Parathyroid adenoma (tissue), 2 donors: ENCODE results near the gene OTULIN.

Experiments
- H2AFZ ChIP-seq: fragments of 300-600 bp; sonication (generic); one replicate; pipeline ENCODE4 v1.7.0; 2017; ENCODE audit warnings: antibody characterized with exemption, mild to moderate bottlenecking
- H3K27ac ChIP-seq: fragments of 300-600 bp; sonication (generic); one replicate; pipeline ENCODE4 v1.7.0; 2017
- H3K27me3 ChIP-seq: fragments of 300-600 bp; sonication (generic); one replicate; pipeline ENCODE4 v1.7.0; 2017; ENCODE audit warnings: low read length; ENCODE audit not compliant: control insufficient read depth, insufficient read depth
- H3K36me3 ChIP-seq: fragments of 300-600 bp; sonication (generic); one replicate; pipeline ENCODE4 v1.7.0; 2017; ENCODE audit warnings: low read length; ENCODE audit not compliant: control insufficient read depth, insufficient read depth
- H3K4me1 ChIP-seq: fragments of 300-600 bp; sonication (generic); one replicate; pipeline ENCODE4 v1.7.0; 2017; ENCODE audit warnings: control low read depth
- H3K4me2 ChIP-seq: fragments of 300-600 bp; sonication (generic); one replicate; pipeline ENCODE4 v1.7.0; 2017; ENCODE audit warnings: low read length
- H3K4me3 ChIP-seq: fragments of 300-600 bp; sonication (generic); one replicate; pipeline ENCODE4 v1.7.0; 2017; ENCODE audit warnings: low read depth, low read length
- H3K79me2 ChIP-seq: fragments of 300-600 bp; sonication (generic); one replicate; pipeline ENCODE4 v1.7.0; 2017; ENCODE audit warnings: control low read depth
- H3K9ac ChIP-seq: fragments of 300-600 bp; sonication (generic); one replicate; pipeline ENCODE4 v1.7.0; 2017; ENCODE audit warnings: mild to moderate bottlenecking
- H3K9me3 ChIP-seq: fragments of 300-600 bp; sonication (generic); one replicate; pipeline ENCODE4 v1.7.0; 2017; ENCODE audit warnings: low read length; ENCODE audit not compliant: control insufficient read depth
- TF ChIP-seq, protein P1 (sequence below): fragments of 300-600 bp; sonication (generic); IDR thresholded peaks from one replicate; pipeline ENCODE4 v1.7.0; 2017; ENCODE audit warnings: antibody characterized with exemption, mild to moderate bottlenecking
- donor health status: primary hyperparathyroidism.

Gene OTULIN

DNA sequence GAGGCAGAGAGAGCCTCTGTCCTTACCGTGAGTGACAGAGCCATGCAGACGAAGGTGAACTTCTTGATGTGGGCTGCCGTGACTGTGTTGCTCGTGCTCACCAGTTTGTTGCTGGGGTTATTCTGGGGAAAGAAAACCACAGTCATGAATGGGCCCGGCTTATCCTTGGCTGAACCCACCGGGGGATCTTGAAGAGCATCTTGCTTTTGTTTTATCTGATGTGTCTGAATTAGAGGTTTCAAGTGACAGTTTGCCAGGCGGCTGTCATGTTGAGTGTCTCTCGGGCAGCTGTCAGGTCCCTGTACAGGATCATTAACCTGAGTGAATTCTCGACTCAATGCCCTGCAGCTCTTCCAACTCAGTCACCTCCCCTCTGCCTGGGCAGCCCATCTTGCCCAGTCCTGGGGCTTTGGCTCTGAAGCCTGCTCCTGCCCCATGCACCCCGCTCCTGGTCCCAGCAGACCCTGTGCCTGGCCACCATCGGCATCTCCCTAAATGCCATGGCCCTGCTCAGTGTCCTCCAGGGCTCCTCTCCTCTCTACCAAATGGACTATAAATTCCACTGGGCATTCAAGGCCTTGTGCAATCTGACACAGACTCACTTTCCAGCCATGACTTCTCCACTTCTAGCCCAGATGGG is 77.4 kb downstream of the OTULIN start:
- no peak overlapping the region for H3K4me2 ChIP-seq
- H3K4me3 ChIP-seq, result no peak overlapping the region
- no peaks in the 10 kb centered on the region for H3K9me3 ChIP-seq
- H3K27me3 ChIP-seq, result no peaks in the 10 kb centered on the region
- no peak overlapping the region for H3K27ac ChIP-seq
- no peak overlapping the region for H3K9ac ChIP-seq
- H3K79me2 ChIP-seq, result no peaks in the 10 kb centered on the region
- peaks cover 3% of the 10 kb centered on the region for H3K4me1 ChIP-seq
- no peaks in the 10 kb centered on the region for H3K36me3 ChIP-seq
- TF ChIP-seq, protein P1, sequence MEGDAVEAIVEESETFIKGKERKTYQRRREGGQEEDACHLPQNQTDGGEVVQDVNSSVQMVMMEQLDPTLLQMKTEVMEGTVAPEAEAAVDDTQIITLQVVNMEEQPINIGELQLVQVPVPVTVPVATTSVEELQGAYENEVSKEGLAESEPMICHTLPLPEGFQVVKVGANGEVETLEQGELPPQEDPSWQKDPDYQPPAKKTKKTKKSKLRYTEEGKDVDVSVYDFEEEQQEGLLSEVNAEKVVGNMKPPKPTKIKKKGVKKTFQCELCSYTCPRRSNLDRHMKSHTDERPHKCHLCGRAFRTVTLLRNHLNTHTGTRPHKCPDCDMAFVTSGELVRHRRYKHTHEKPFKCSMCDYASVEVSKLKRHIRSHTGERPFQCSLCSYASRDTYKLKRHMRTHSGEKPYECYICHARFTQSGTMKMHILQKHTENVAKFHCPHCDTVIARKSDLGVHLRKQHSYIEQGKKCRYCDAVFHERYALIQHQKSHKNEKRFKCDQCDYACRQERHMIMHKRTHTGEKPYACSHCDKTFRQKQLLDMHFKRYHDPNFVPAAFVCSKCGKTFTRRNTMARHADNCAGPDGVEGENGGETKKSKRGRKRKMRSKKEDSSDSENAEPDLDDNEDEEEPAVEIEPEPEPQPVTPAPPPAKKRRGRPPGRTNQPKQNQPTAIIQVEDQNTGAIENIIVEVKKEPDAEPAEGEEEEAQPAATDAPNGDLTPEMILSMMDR, result no peak
- H2AFZ ChIP-seq, result no peak overlapping the region

DNA sequence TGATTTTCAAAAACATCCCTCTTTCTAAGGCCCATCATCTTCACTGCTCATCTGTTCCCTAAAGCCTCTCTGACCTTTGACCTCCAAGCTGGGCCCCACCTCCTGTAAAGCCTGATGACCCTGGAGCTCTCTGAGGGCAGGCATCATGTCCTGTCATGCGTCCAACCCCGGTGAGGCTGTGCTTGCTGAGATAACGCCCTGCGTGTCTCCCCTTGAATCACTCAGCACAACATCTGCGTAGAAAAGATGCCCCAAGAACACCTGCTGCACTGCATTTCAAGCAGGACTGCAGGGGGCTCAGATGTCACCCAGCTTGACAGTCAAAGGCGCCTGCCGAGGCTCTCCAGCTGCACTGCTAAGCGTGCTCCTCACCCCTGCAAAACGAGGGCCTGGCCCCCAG is 78.0 kb downstream of the OTULIN start:
- Histone ChIP-seq H3K4me1 (peaks cover 3% of the 10 kb centered on the region), H2AFZ (no peak overlapping the region), H3K36me3 (no peaks in the 10 kb centered on the region), H3K79me2 (no peaks in the 10 kb centered on the region), H3K9me3 (no peaks in the 10 kb centered on the region), H3K27me3 (no peaks in the 10 kb centered on the region), H3K4me3 (no peak overlapping the region), H3K4me2 (no peak overlapping the region), H3K9ac (no peak overlapping the region), H3K27ac (no peak overlapping the region)
- TF ChIP-seq, protein P1, result no peak

DNA sequence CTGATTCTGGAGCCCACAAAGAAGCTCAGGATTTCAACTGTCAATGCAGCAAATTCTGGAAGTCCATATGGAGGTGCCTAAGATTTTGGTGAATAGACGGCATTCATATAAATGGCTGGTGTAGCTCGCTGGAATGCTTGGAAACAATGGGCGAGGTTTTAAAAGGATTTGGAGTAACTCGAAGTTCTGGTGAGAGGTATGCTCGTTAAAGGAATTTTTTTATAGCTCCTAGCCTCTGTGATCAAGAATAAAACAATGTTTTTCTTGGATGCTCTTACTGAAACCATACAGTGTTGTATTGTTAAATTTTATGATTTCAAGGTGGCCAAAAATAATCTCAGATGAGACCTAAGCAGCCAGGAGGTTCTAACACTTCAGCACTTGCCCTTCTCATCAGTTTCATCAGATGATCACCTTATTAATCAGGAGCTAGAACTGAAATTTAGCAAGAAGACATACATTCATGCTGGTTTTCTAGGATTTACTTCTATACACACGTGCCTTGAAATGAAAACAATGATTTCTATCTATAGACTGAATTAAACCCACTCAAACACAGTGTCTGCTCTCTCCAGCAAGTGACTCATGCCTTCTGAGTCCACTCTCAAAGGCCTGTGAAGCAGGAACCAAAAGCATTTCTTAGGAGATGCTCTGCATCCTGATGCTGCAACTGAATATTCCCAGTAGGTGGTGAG is 79.2 kb downstream of the OTULIN start:
- H3K27ac ChIP-seq, result no peak overlapping the region

DNA sequence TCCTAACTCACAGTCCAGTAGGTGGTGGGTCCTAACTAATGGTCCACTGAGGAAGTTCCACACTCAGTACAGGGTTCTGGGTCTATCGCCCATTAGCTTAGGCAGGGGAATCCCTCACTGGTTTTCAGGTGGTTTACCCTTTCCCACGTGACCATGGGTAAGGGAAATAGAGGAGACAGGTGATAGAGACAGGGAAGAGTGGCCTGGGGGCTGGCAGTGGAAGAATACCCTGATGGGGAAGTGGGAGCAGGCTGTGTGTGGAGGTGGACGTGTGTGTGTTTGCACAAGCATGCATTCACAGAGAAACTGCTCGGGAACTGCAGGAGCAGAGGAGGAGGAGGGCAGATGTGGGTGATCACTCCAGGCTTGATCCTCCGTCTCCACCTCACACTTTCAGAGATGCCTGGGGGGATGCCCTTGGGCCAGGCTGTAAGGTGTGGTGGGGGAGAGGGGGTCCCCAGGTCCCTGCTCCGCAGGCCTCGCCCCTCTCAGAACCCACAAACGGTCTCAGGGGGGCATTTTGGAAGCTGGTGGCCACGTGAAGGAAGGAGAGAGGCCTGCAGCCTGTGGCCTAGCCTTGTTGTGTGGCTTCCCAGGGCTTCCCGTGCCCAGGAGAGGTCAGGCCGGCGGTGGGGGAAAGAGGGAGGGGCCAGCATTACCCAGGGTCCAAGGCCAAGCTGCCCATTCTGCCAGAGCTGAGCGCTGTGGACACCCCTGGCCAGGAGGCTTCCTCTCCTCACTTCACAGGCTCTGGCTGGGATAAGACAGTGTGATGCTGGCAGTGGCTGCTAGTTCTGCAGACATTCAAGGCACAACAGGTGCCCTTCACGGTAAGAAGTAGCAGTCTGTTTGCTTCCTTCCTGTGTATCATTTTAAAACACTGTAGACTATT is 80.0 kb downstream of the OTULIN start:
- TF ChIP-seq, protein P1, result no peak
- Histone ChIP-seq H3K4me1 (peaks cover 3% of the 10 kb centered on the region), H3K36me3 (no peaks in the 10 kb centered on the region), H3K27me3 (no peaks in the 10 kb centered on the region), H3K9me3 (no peaks in the 10 kb centered on the region), H2AFZ (no peak overlapping the region), H3K27ac (no peak overlapping the region), H3K4me2 (no peak overlapping the region), H3K4me3 (no peak overlapping the region), H3K9ac (no peak overlapping the region), H3K79me2 (no peaks in the 10 kb centered on the region)

More for the DNA sequence above, 79.2 kb downstream of the OTULIN start:
- Histone ChIP-seq H3K9me3 (no peaks in the 10 kb centered on the region), H2AFZ (no peak overlapping the region), H3K4me1 (peaks cover 3% of the 10 kb centered on the region), H3K9ac (no peak overlapping the region), H3K4me3 (no peak overlapping the region), H3K79me2 (no peaks in the 10 kb centered on the region), H3K36me3 (no peaks in the 10 kb centered on the region), H3K27me3 (no peaks in the 10 kb centered on the region), H3K4me2 (no peak overlapping the region)
- TF ChIP-seq, protein P1, result no peak
